HT1080 (cell line): ENCODE data around the gene MAST4. TPM values are rescaled to one million over a fixed set of nuclear protein-coding genes. Genes with fewer than 3 reads are reported as not detected.

Experiments used
- DNase-seq: peaks from one replicate; pipeline ENCODE4 v3.0.0-alpha.2; 2015; ENCODE audit warnings: low read depth
- total RNA-seq: library from RNA; depleted of rRNA; stranded (reverse); fragments of >200 nt; shearing (Covaris generic); gene quantifications from 2 replicates; pipeline ENCODE4 v1.2.3, GENCODE V29; 2014

MAST4 gene
- total RNA-seq, 1 experiment from 2014 or later = 8.7 TPM

DNA sequence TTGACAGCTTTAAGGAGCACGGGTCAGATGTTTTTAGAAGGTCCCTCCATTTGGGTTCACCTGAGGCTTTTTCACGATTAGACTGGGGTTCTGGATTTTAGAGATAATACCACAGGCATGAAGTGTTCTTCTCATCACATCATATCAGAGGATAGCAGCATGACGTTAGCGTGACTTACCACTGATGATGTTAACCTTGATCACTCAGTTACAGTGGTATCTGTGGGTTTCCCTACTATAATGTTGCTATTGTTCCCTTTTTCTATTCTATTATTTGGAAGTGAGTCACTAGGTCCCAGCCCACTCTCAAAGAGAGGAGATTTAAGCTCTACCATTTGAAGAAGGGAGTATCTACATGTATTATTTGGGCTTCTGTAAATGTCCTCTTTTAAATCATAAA, 300.0 kb downstream of the MAST4 start:
- peak; percentile 95 for DNase-seq

GRCh38 chr5:66897356-66897755, 301.2 kb downstream of the MAST4 start:
- DNase-seq = no peak

DNA sequence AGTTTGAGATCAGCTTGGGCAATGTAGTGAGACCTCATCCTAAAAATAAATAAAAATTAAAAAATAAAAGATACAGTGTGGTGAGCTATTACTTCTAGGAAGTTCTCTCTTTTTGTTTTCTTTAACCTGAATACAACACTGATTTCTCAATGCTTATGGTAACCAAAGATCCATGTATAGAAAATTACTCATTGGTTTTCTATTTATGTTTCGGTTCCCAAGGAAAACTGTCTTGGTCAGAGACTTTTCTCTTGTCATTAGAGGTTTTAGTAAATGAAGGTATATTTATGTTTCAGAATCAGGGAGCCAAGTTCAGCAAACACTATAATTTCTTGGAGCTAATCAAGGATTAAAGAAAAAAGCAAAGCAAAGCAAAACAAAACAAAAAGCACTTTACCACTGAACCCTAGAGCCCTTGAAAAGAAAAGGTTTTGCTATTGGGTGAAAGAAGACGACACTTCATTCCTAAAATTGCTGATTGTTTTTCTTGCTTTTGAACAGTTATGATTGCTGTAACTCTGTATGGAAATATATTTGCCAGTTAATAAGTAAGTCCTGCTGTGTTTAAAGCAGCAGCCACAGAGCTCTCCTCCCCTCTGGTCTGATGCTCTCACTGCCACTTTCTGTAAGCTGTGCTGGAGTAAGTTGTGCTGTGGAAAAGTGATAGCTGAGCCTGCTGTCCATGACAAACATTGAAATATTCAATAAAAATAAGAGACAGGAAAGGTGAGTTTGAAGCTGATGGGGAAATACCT, 302.2 kb downstream of the MAST4 start:
- DNase-seq = peak; percentile 7

DNA sequence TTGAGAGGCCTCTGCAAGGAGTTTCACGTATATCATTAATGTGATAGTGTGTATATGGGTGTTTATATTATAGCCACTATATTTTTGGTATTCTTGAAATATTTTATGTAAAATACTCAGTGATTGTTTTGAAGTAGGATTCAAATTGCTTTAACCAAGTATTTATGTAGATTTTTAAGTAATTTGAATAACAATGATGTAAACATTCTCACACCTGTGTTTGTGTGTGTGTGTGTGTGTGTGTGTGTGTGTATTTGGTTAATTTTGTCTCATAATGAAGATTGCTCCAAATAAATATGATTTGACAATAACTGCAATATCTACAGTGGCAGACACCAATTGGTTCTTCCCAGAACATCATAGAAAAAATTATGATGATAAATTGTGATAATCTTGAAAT, 307.0 kb downstream of the MAST4 start:
- DNase-seq = no peak

- no peak for DNase-seq
Measured at GRCh38 chr5:66903709-66904108, 307.5 kb downstream of the MAST4 start.

DNA sequence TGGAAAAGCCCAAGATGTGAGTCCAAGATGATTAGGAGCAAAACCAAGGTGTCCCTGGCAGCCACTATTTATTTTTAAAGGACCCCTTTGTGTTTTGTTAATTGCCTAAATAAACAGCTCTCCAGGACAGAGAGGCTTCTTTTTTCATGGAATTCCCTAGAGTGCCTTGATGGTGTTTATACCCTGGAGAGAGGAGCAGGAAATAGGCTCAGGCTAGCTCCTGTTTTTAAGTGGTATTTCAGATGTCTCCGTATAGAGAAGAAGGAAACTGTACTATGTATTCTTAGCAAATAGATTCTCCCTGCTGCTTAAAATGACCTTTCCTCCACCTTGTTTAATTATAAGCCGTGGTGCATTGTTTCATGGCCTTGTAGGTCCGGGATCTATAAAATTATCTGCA, 308.0 kb downstream of the MAST4 start:
- DNase-seq = no peak

- DNase-seq = no peak
Measured at GRCh38 chr5:66906021-66906420, 309.8 kb downstream of the MAST4 start.

GRCh38 chr5:66908230-66908629, 312.0 kb downstream of the MAST4 start:
- DNase-seq = no peak

DNA sequence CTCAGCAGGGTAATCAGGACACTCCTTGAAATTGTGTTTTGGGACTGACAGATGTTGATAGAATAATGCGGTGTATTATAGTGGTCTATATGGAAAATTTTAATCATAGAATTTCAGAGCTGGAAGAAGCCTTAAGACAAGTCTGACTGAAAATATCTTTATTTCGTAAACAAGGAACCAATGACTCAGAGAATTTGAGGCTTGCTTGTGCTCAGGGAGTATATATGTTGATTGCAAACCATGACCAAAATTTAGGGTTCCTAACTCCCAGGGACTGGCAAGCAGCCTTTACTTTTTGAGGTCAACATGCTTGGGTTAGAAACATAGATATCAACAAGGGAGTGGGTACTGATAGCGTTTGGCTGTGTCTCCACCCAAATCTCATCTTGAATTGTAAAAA, 313.2 kb downstream of the MAST4 start:
- no peak for DNase-seq

GRCh38 chr5:66912787-66913186, 316.6 kb downstream of the MAST4 start:
- DNase-seq = no peak

- DNase-seq = no peak
Measured at GRCh38 chr5:66915531-66915930, 319.3 kb downstream of the MAST4 start.

- no peak for DNase-seq
Measured at GRCh38 chr5:66922881-66923280, 326.7 kb downstream of the MAST4 start.

DNA sequence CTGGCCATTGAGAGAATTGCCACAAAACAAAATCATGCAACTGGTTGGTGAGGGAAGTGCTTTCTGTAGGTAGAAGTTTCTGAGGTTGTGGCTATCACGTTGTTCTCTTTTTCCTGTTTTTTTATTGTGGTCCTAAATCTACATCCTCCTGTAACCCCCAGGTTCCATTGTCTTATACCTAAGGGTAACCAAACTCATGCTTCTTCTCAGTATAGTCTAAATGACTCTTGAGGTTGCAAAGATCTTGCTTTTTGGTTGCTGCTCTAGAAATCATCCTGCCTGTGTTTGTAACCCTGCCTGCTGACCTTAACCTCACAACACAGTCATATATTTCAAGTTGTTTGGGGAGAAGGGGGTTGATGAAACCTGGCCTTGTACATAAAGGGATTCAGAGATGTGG, 327.3 kb downstream of the MAST4 start:
- DNase-seq = no peak

- DNase-seq = no peak
Measured at GRCh38 chr5:66923922-66924321, 327.7 kb downstream of the MAST4 start.

DNA sequence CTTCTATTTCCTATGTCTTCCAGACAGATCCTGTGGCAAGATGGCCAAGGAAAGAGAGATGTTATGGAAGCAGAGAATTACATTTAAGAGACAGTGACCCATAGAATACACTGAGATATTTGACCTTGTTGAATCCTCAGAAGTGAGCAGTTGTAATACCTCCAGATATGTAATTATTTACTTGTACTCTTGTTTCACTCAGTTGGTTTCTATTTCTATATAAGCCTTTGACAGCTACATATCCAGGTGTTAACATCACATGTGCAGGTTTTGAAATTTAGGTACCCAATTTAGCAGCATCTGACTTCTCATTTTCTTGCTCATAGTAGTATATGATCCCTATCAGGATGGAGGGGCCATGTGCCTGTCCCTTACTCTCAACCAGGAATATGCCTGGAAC, 330.9 kb downstream of the MAST4 start:
- no peak for DNase-seq

- DNase-seq = no peak
Measured at GRCh38 chr5:66929281-66929680, 333.1 kb downstream of the MAST4 start.

GRCh38 chr5:66929995-66930394, 333.8 kb downstream of the MAST4 start:
- DNase-seq = no peak

- DNase-seq = no peak
Measured at GRCh38 chr5:66931651-66932050, 335.5 kb downstream of the MAST4 start.

DNA sequence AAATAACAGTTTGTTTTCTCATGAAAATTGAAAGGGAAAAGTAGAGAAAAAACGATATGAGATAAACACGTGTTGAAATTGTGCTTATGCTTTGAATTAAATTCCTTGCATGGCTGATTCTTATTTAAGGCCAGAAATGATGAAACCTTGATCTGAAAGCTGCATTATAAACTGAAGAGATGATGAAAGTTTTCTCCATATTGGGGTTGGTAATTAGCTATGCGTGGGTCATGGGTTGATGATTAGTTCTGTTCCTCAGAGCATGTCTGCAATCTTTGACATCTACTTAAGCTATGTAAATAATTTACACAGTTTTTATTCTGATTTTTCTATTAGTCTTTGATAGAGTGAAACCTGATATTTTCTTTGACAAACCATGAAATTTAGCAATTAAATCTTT, 336.3 kb downstream of the MAST4 start:
- DNase-seq = no peak

DNA sequence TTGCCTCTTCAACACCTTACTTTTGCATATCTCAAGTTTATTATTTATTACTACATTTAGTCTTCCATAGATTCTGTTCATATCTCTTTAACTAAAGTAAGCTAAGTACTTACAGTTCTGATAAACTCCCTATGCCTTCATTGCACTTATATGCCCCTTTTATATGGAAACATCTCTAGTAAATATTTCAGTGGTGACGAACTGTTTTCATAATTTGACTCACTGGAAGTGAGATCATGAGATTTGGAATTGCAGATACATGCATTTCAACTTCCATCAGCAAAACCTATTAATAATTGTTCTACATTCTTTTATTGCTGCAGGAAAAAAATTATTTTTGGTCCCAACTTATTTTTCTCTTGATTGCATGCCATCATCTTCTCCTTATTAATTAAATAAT, 336.9 kb downstream of the MAST4 start:
- DNase-seq = peak; percentile 79

DNA sequence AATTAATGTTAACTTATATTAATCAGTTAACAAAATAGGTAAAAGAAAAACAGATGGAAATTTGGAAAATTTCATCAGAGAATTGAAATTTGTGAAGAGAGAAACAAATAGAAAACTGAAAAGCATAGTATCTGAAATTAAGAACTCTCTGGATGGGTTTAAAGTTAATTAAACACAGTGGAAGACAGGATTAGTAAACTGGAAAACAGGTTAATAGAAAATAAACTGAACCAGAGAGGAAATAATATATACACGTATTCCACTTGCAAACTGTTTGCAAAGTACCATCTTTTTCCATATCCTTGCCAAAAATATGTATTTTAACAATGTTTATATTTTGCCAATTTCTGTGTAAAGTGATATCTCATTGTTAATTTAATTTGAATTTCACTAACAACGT, 342.9 kb downstream of the MAST4 start:
- DNase-seq = no peak

- peak; percentile 60 for DNase-seq
Measured at GRCh38 chr5:66945389-66946349, 349.5 kb downstream of the MAST4 start.

- no peak for DNase-seq
Measured at GRCh38 chr5:66947458-66947857, 351.3 kb downstream of the MAST4 start.
